Mesothelial cell of epicardium (in vitro differentiated cells): ENCODE data around the gene CDCA7. TPM values are rescaled to one million over a fixed set of nuclear protein-coding genes. Genes with fewer than 3 reads are reported as not detected.

Experiments used
- DNase-seq, 2 experiments: peaks; one replicate each; pipeline ENCODE4 v3.0.0; 2021; ENCODE audit warnings: low spot score in 2 of 2; ENCODE audit not compliant: unreplicated experiment in 2 of 2
- H3K27ac Mint-ChIP-seq: 2 replicates; pipeline ENCODE4 v1.8.0; 2021; ENCODE audit warnings: mixed read lengths
- H3K27me3 Mint-ChIP-seq: 2 replicates; pipeline ENCODE4 v1.8.0; 2021; ENCODE audit warnings: low read depth, mixed read lengths
- H3K36me3 Mint-ChIP-seq: 2 replicates; pipeline ENCODE4 v1.8.0; 2021; ENCODE audit warnings: mixed read lengths
- H3K4me1 Mint-ChIP-seq: 2 replicates; pipeline ENCODE4 v1.8.0; 2021; ENCODE audit warnings: mixed read lengths
- H3K4me3 Mint-ChIP-seq: 2 replicates; pipeline ENCODE4 v1.8.0; 2021; ENCODE audit warnings: mild to moderate bottlenecking, moderate library complexity, mixed read lengths
- H3K9me3 Mint-ChIP-seq: 2 replicates; pipeline ENCODE4 v1.8.0; 2021; ENCODE audit warnings: mixed read lengths
- total RNA-seq: library from RNA; stranded (reverse); gene quantifications from 3 replicates; pipeline ENCODE4 v1.2.1, GENCODE V29; 2021
- TF ChIP-seq, protein P1 (sequence below): fragments of 200-600 bp; sonication (generic); IDR thresholded peaks from one replicate; pipeline ENCODE4 v1.5.0; 2021; ENCODE audit warnings: antibody characterized with exemption; ENCODE audit not compliant: unreplicated experiment

The CDCA7 gene
- total RNA-seq, 1 donor from 2014 or later, result 20.2 TPM

GRCh38 chr2:173347305-173348168 is 7.1 kb upstream of the CDCA7 start:
- Mint-ChIP-seq H3K4me3 (no peak overlapping the region), H3K36me3 (peaks cover 7% of the 10 kb centered on the region), H3K9me3 (peaks cover 9% of the 10 kb centered on the region), H3K27me3 (no peaks in the 10 kb centered on the region), H3K4me1 (peaks cover 3% of the 10 kb centered on the region), H3K27ac (no peak overlapping the region)
- no peak for DNase-seq
- TF ChIP-seq, protein P1, sequence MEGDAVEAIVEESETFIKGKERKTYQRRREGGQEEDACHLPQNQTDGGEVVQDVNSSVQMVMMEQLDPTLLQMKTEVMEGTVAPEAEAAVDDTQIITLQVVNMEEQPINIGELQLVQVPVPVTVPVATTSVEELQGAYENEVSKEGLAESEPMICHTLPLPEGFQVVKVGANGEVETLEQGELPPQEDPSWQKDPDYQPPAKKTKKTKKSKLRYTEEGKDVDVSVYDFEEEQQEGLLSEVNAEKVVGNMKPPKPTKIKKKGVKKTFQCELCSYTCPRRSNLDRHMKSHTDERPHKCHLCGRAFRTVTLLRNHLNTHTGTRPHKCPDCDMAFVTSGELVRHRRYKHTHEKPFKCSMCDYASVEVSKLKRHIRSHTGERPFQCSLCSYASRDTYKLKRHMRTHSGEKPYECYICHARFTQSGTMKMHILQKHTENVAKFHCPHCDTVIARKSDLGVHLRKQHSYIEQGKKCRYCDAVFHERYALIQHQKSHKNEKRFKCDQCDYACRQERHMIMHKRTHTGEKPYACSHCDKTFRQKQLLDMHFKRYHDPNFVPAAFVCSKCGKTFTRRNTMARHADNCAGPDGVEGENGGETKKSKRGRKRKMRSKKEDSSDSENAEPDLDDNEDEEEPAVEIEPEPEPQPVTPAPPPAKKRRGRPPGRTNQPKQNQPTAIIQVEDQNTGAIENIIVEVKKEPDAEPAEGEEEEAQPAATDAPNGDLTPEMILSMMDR, result no peak

- Mint-ChIP-seq H3K9me3 (peaks cover 9% of the 10 kb centered on the region), H3K27ac (no peak overlapping the region), H3K36me3 (peaks cover 7% of the 10 kb centered on the region), H3K27me3 (no peaks in the 10 kb centered on the region), H3K4me1 (peaks cover 10% of the 10 kb centered on the region), H3K4me3 (no peak overlapping the region)
- no peak for DNase-seq
- TF ChIP-seq, protein P1, result no peak
Observed at GRCh38 chr2:173349287-173349686, 5.4 kb upstream of the CDCA7 start.

GRCh38 chr2:173350383-173350782 is 4.3 kb upstream of the CDCA7 start:
- Mint-ChIP-seq H3K4me1 (peaks cover 11% of the 10 kb centered on the region), H3K4me3 (no peak overlapping the region), H3K27me3 (no peaks in the 10 kb centered on the region), H3K9me3 (peaks cover 9% of the 10 kb centered on the region), H3K27ac (no peak overlapping the region), H3K36me3 (peaks cover 5% of the 10 kb centered on the region)
- TF ChIP-seq, protein P1, result no peak
- no peak for DNase-seq

- Mint-ChIP-seq H3K27me3 (no peaks in the 10 kb centered on the region), H3K36me3 (no peaks in the 10 kb centered on the region), H3K4me3 (no peak overlapping the region), H3K27ac (no peak overlapping the region), H3K4me1 (peaks cover 21% of the 10 kb centered on the region), H3K9me3 (peaks cover 5% of the 10 kb centered on the region)
- TF ChIP-seq, protein P1, result no peak
- DNase-seq, result no peak
Observed at GRCh38 chr2:173351879-173352278, 2.8 kb upstream of the CDCA7 start.

DNA sequence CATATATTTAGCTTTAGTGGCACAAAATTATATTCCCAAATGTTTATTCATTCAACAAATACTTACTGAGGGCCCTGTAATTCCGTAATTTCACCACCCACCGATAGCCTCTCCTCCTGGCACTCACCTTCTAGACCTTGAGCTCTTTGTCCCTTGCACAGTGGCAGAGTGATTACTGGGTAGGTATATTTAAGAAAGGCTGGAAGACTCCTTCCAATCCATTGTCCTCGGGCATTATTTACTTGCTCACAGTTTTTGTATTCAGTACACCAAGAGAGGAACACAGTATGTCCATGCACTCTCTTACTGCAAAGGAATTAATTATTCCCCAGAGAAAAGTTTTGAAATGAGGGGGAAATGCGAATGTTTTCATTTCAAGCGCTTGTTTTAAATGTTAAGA is 1.1 kb upstream of the CDCA7 start:
- TF ChIP-seq, protein P1, result no peak
- Mint-ChIP-seq H3K36me3 (no peaks in the 10 kb centered on the region), H3K4me3 (peak overlapping the region; percentile 87), H3K4me1 (peaks cover 23% of the 10 kb centered on the region), H3K9me3 (peaks cover 5% of the 10 kb centered on the region), H3K27me3 (no peaks in the 10 kb centered on the region), H3K27ac (no peak overlapping the region)
- DNase-seq, result no peak
